Transverse colon (tissue), 4 donors: Measurements from ENCODE around the gene ELANE. TPM values are rescaled to one million over a fixed set of nuclear protein-coding genes. Genes with fewer than 3 reads are reported as not detected.
A peak's percentile ranks its signal among the peaks of the same experiment; 100 is the strongest.
"Not testable (repeated sequence)": the region's sequence is repeated elsewhere in the genome, so short reads cannot be mapped to it uniquely, and the experiment has no call there.

Experiments
- DNase-seq: peaks from one replicate; pipeline ENCODE4 v3.0.0-alpha.2; 2019
- H3K27ac ChIP-seq, 4 donors: fragments of 200-600 bp; sonication (generic); 2 replicates each; pipeline ENCODE4 v1.5.1; 2016 to 2018; ENCODE audit warnings: inconsistent platforms in 4 of 4
- H3K27me3 ChIP-seq: fragments of 200-600 bp; sonication (generic); 2 replicates; pipeline ENCODE4 v1.5.1; 2017; ENCODE audit warnings: inconsistent platforms
- H3K36me3 ChIP-seq, 4 donors: fragments of 200-600 bp; sonication (generic); 2 replicates each; pipeline ENCODE4 v1.5.1; 2017 to 2019; ENCODE audit warnings: inconsistent platforms in 4 of 4
- H3K4me1 ChIP-seq, 4 donors: fragments of 200-600 bp; sonication (generic); 2 replicates each; pipeline ENCODE4 v1.5.1; 2017 to 2020; ENCODE audit warnings: inconsistent platforms in 4 of 4
- H3K4me3 ChIP-seq, 4 donors: fragments of 200-600 bp; sonication (generic); 1 replicate in 1 of 4; 2 replicates in 3 of 4; pipeline versions ENCODE4 v1.5.1 to v1.6.1; 2017 to 2019; ENCODE audit warnings: inconsistent platforms in 4 of 4
- H3K9me3 ChIP-seq, 2 donors: fragments of 200-600 bp; sonication (generic); 2 replicates each; pipeline ENCODE4 v1.5.1; 2017 to 2019; ENCODE audit warnings: inconsistent platforms in 2 of 2
- EP300 ChIP-seq: sonication (generic); formaldehyde crosslinking; IDR thresholded peaks from one replicate; pipeline ENCODE4 v1.6.1; 2017; ENCODE audit warnings: antibody characterized with exemption, low read depth
- POLR2A ChIP-seq: fragments of 450-650 bp; IDR thresholded peaks from one replicate; pipeline ENCODE4 v1.6.1; 2016; ENCODE audit warnings: antibody characterized with exemption, mild to moderate bottlenecking, moderate library complexity
- POLR2AphosphoS5 ChIP-seq, 3 donors: sonication (generic); formaldehyde crosslinking; IDR thresholded peaks; one replicate each; pipeline ENCODE4 v1.6.1; 2016; ENCODE audit warnings: antibody characterized with exemption in 3 of 3
- WGBS, 2 donors: methylation state at CpG; one replicate each; pipeline ENCODE4 v1.1.5; 2018; ENCODE audit warnings: low coverage in 1 of 2; 5-methylcytosine and 5-hydroxymethylcytosine counted together
- in situ Hi-C, 4 donors: fragments of 200-750 bp; cut with MboI; loops; one replicate each; pipeline versions ENCODE4 v1.15.0 to v1.15.1; 2017; ENCODE audit warnings: low sequenced_read_pairs in 3 of 4, low pct_ligation_motif_present in 1 of 4, low pct_unique_long_range_greater_than_20kb in 1 of 4
- intact Hi-C: fragments of 100-400 bp; cut with DNase I; formaldehyde crosslinking; loops from one replicate; pipeline ENCODE4 v1.15.1; 2023; ENCODE audit warnings: low total_unique reads
- total RNA-seq, 4 donors: library from RNA; depleted of rRNA; stranded (reverse); fragments of >200 nt; gene quantifications; one replicate each; pipeline ENCODE4 v1.1.0, GENCODE V29; 2016
- TF ChIP-seq, protein P1 (sequence below), 5 experiments: fragments of 200-600 bp in 3 of 5; fragments of 450-650 bp in 2 of 5; sonication (generic) in 3 of 5; IDR thresholded peaks; 1 replicate in 2 of 5; 2 replicates in 3 of 5; pipeline ENCODE4 v1.5.1; 2016 to 2017; ENCODE audit warnings: antibody characterized with exemption in 5 of 5, inconsistent platforms in 3 of 5, mild to moderate bottlenecking in 2 of 5, moderate library complexity in 1 of 5

Gene ELANE
- total RNA-seq, 4 donors from 2014 or later = 0.79 to 2.2 TPM; not detected in 2

DNA sequence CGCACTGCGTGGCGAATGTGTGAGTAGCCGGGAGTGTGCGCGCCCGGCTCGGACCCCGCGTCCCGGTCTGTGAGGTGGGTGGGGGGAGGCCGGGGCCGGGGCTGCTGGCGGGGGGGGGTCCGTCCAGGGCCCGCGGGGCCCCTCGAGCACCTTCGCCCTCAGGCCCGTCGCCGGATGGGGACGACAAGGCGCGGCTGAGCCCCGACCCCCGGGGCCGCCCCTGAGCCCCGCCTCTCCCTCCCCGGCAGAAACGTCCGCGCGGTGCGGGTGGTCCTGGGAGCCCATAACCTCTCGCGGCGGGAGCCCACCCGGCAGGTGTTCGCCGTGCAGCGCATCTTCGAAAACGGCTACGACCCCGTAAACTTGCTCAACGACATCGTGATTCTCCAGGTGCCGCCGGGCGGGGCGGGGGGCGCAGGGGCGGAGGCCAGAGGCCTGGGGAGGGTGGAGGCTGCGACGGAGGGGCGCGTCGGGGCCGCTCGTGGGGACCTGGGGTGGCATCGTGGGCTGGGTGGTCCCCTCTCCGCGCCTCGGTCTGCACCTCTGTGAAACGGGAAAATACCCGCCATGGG lies 997 bp downstream of the ELANE start:
- Histone ChIP-seq H3K4me3 (peak overlapping the region in 1 of 4 donors; percentile 1), H3K27me3 (peaks cover 53% of the 10 kb centered on the region), H3K9me3 (no peaks in the 10 kb centered on the region), H3K36me3 (no peaks in the 10 kb centered on the region), H3K27ac (no peak overlapping the region), H3K4me1 (peaks cover 0 to 8% (median 3%) of the 10 kb centered on the region in 4 donors)
- TF ChIP-seq POLR2A = no peak
- TF ChIP-seq EP300 = no peak
- no peak for TF ChIP-seq POLR2AphosphoS5 (IDR thresholded peaks at IDR 0.05)
- TF ChIP-seq, protein P1, sequence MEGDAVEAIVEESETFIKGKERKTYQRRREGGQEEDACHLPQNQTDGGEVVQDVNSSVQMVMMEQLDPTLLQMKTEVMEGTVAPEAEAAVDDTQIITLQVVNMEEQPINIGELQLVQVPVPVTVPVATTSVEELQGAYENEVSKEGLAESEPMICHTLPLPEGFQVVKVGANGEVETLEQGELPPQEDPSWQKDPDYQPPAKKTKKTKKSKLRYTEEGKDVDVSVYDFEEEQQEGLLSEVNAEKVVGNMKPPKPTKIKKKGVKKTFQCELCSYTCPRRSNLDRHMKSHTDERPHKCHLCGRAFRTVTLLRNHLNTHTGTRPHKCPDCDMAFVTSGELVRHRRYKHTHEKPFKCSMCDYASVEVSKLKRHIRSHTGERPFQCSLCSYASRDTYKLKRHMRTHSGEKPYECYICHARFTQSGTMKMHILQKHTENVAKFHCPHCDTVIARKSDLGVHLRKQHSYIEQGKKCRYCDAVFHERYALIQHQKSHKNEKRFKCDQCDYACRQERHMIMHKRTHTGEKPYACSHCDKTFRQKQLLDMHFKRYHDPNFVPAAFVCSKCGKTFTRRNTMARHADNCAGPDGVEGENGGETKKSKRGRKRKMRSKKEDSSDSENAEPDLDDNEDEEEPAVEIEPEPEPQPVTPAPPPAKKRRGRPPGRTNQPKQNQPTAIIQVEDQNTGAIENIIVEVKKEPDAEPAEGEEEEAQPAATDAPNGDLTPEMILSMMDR (IDR thresholded peaks at IDR 0.05) = no peak
- 52% methylated on average over 56 of the region's 67 CpGs; no CpG with 5 or more reads in 1 of the 2 donors for WGBS, 2 donors
- in situ Hi-C loops = loop anchor here in 3 of 4 donors (10.0 to 25.0 kb wide), 5 partner anchors 72 to 134 kb away; partner anchors contain the start of genes WDR18 (in 2 of the 3) and ARID3A (in 1 of the 3)
- intact Hi-C loops = no loop called here
- no peak for DNase-seq

DNA sequence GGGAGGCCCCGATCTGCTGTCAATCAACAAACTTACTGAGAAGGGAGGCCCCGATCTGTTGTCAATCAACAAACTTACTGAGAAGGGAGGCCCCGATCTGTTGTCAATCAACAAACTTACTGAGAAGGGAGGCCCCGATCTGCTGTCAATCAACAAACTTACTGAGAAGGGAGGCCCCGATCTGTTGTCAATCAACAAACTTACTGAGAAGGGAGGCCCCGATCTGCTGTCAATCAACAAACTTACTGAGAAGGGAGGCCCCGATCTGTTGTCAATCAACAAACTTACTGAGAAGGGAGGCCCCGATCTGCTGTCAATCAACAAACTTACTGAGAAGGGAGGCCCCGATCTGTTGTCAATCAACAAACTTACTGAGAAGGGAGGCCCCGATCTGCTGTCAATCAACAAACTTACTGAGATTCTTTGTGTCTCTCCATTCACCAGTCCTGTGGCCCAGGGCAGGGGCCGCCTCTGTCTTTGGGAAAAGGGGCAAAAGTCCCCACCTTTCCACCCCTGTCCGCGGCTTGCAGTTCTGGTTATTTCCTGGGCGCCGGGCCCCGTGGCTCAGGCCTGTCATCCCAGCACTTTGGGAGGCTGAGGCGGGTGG lies 1.6 kb downstream of the ELANE start:
- WGBS, 2 donors = 73% methylated on average over 11 of the region's 17 CpGs; no CpG with 5 or more reads in 1 of the 2 donors
- intact Hi-C loops, H3K27ac ChIP-seq, H3K4me3 ChIP-seq, H3K36me3 ChIP-seq, H3K4me1 ChIP-seq, DNase-seq, H3K9me3 ChIP-seq: not testable (repeated sequence)
- in situ Hi-C loops = loop anchor here in 3 of 4 donors (10.0 to 25.0 kb wide), 5 partner anchors 71 to 134 kb away; partner anchors contain the start of genes WDR18 (in 2 of the 3) and ARID3A (in 1 of the 3)
- H3K27me3 ChIP-seq = peaks cover 53% of the 10 kb centered on the region

DNA sequence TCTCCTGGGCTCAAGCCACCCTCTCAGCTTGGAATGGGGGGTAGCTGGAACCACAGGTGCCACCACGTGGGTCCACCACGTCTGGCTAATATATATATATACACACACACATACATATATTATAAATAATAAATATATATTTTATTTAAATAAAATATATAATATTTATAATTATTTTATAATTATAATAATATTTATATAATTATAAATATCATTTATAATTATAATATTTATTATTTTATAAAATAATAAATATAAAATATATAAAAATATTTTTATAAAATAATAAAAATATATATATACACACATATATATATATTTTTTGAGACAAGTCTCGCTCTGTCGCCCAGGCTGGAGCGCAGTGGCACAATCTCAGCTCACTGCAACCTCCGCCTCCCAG lies 2.4 kb downstream of the ELANE start:
- TF ChIP-seq EP300 (no peak), POLR2A (no peak), POLR2AphosphoS5 (IDR thresholded peaks at IDR 0.05) (no peak)
- TF ChIP-seq, protein P1 (IDR thresholded peaks at IDR 0.05) = no peak
- in situ Hi-C loops (loop anchor here in 3 of 4 donors (10.0 to 25.0 kb wide), 5 partner anchors 70 to 133 kb away; partner anchors contain the start of genes WDR18 (in 2 of the 3) and ARID3A (in 1 of the 3)), intact Hi-C loops (no loop called here)
- 67 to 69% methylated on average over 6 of the region's 6 CpGs for WGBS, 2 donors
- Histone ChIP-seq H3K4me1 (peaks cover 0 to 15% (median 9%) of the 10 kb centered on the region in 4 donors), H3K27me3 (peaks cover 56% of the 10 kb centered on the region), H3K4me3 (no peak overlapping the region), H3K27ac (no peak overlapping the region), H3K9me3 (no peaks in the 10 kb centered on the region), H3K36me3 (no peaks in the 10 kb centered on the region)
- DNase-seq = no peak

DNA sequence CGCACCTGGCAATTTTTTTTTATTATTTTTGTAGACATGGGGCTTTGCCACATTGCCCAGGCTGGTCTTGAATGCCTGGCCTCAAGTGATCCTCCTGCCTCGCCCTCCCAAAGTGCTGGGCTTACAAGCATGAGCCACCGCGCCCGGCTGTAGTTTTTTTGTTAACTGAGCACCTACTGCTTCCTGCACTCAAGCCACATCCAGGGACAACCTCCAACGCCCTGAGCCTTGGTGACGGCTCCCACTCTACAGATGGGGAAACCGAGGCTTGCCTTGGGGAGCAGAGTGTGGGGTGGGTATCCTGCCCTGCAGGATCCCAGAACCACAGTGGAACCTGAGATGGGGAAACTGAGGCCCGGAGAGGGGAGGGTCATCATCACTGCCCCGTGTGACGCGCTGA lies 3.0 kb downstream of the ELANE start:
- Histone ChIP-seq H3K4me3 (no peak overlapping the region), H3K36me3 (no peaks in the 10 kb centered on the region), H3K27ac (no peak overlapping the region), H3K4me1 (peaks cover 0 to 21% (median 15%) of the 10 kb centered on the region in 4 donors), H3K27me3 (peaks cover 57% of the 10 kb centered on the region), H3K9me3 (no peaks in the 10 kb centered on the region)
- TF ChIP-seq POLR2AphosphoS5 (IDR thresholded peaks at IDR 0.05) (no peak), POLR2A (no peak), EP300 (no peak)
- TF ChIP-seq, protein P1 (IDR thresholded peaks at IDR 0.05) = no peak
- intact Hi-C loops (loop anchor here (5.0 kb wide), 1 partner anchor 127 kb away; the partner anchor contains the start of gene WDR18), in situ Hi-C loops (loop anchor here in 3 of 4 donors (5.0 to 25.0 kb wide), 6 partner anchors 67 to 132 kb away; partner anchors contain the start of genes WDR18 (in 2 of the 3) and ARID3A (in 1 of the 3))
- DNase-seq = no peak
- WGBS, 2 donors = 85% methylated on average over 12 of the region's 12 CpGs; no CpG with 5 or more reads in 1 of the 2 donors
